ENCODE data around the gene EIF5A.

- TF ChIP-seq, protein P1, sequence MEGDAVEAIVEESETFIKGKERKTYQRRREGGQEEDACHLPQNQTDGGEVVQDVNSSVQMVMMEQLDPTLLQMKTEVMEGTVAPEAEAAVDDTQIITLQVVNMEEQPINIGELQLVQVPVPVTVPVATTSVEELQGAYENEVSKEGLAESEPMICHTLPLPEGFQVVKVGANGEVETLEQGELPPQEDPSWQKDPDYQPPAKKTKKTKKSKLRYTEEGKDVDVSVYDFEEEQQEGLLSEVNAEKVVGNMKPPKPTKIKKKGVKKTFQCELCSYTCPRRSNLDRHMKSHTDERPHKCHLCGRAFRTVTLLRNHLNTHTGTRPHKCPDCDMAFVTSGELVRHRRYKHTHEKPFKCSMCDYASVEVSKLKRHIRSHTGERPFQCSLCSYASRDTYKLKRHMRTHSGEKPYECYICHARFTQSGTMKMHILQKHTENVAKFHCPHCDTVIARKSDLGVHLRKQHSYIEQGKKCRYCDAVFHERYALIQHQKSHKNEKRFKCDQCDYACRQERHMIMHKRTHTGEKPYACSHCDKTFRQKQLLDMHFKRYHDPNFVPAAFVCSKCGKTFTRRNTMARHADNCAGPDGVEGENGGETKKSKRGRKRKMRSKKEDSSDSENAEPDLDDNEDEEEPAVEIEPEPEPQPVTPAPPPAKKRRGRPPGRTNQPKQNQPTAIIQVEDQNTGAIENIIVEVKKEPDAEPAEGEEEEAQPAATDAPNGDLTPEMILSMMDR (conservative IDR thresholded peaks at IDR 0.05 in 1 of 2, IDR thresholded peaks at IDR 0.05 in 1 of 2; ENCODE audit: low read depth in 1 of 2, low read length in 2 of 2): no peak
- no peak for TF ChIP-seq EZH2 (IDR thresholded peaks at IDR 0.05; ENCODE audit: low read length, missing control alignments)
Observed at GRCh38 chr17:7281074-7281952, 26.1 kb upstream of the EIF5A start, which contains the start of gene SLC2A4.

All from fibroblast of lung (primary cell).